Activated naive CD8-positive, alpha-beta T cell (primary cell): ENCODE measurements around the gene CCNT2.
A peak's percentile ranks its signal among the peaks of the same experiment; 100 is the strongest.
"Not testable (repeated sequence)": the region's sequence is repeated elsewhere in the genome, so short reads cannot be mapped to it uniquely, and the experiment has no call there.

Source experiments
- H3K27ac Mint-ChIP-seq: one replicate; pipeline ENCODE4 v1.8.0; 2021; ENCODE audit warnings: mixed read lengths
- H3K27me3 Mint-ChIP-seq: one replicate; pipeline ENCODE4 v1.8.0; 2021; ENCODE audit warnings: mixed read lengths
- H3K36me3 Mint-ChIP-seq: one replicate; pipeline ENCODE4 v1.8.0; 2021; ENCODE audit warnings: mixed read lengths
- H3K4me1 Mint-ChIP-seq: one replicate; pipeline ENCODE4 v1.8.0; 2021; ENCODE audit warnings: low read depth, mixed read lengths
- H3K4me3 Mint-ChIP-seq: one replicate; pipeline ENCODE4 v1.8.0; 2021; ENCODE audit warnings: mild to moderate bottlenecking, mixed read lengths
- H3K9me3 Mint-ChIP-seq: one replicate; pipeline ENCODE4 v1.8.0; 2021; ENCODE audit warnings: low read depth, mixed read lengths

The CCNT2 gene

GRCh38 chr2:134936691-134937090, 18.1 kb downstream of the CCNT2 start:
- H3K4me3 Mint-ChIP-seq, result no peak overlapping the region
- no peaks in the 10 kb centered on the region for H3K9me3 Mint-ChIP-seq
- H3K36me3 Mint-ChIP-seq, result peaks cover 6% of the 10 kb centered on the region
- no peaks in the 10 kb centered on the region for H3K27me3 Mint-ChIP-seq
- peaks cover 60% of the 10 kb centered on the region for H3K4me1 Mint-ChIP-seq
- H3K27ac Mint-ChIP-seq, result no peak overlapping the region

- no peak overlapping the region for H3K4me3 Mint-ChIP-seq
- no peak overlapping the region for H3K27ac Mint-ChIP-seq
- H3K9me3 Mint-ChIP-seq, result no peaks in the 10 kb centered on the region
- H3K4me1 Mint-ChIP-seq, result peaks cover 40% of the 10 kb centered on the region
- peaks cover 7% of the 10 kb centered on the region for H3K36me3 Mint-ChIP-seq
- H3K27me3 Mint-ChIP-seq, result no peaks in the 10 kb centered on the region
Observed at GRCh38 chr2:134943540-134943939, 24.9 kb downstream of the CCNT2 start.

GRCh38 chr2:134944975-134945374, 26.4 kb downstream of the CCNT2 start:
- H3K4me3 Mint-ChIP-seq, result no peak overlapping the region
- H3K9me3 Mint-ChIP-seq, result no peaks in the 10 kb centered on the region
- peaks cover 7% of the 10 kb centered on the region for H3K36me3 Mint-ChIP-seq
- H3K4me1 Mint-ChIP-seq, result peaks cover 45% of the 10 kb centered on the region
- peak overlapping the region; percentile 52 for H3K27ac Mint-ChIP-seq
- no peaks in the 10 kb centered on the region for H3K27me3 Mint-ChIP-seq

- peaks cover 7% of the 10 kb centered on the region for H3K36me3 Mint-ChIP-seq
- H3K4me3 Mint-ChIP-seq, result no peak overlapping the region
- H3K4me1 Mint-ChIP-seq, result peaks cover 50% of the 10 kb centered on the region
- peak overlapping the region; percentile 22 for H3K27ac Mint-ChIP-seq
- no peaks in the 10 kb centered on the region for H3K27me3 Mint-ChIP-seq
- H3K9me3 Mint-ChIP-seq, result no peaks in the 10 kb centered on the region
Observed at GRCh38 chr2:134946073-134946472, 27.5 kb downstream of the CCNT2 start.

- Mint-ChIP-seq H3K4me1 (peaks cover 34% of the 10 kb centered on the region), H3K27ac (peak overlapping the region; percentile 36), H3K36me3 (peaks cover 13% of the 10 kb centered on the region), H3K9me3 (no peaks in the 10 kb centered on the region), H3K4me3 (no peak overlapping the region), H3K27me3 (no peaks in the 10 kb centered on the region)
Observed at GRCh38 chr2:134949981-134950708, 31.5 kb downstream of the CCNT2 start.

- H3K4me1 Mint-ChIP-seq, result peaks cover 30% of the 10 kb centered on the region
- no peak overlapping the region for H3K27ac Mint-ChIP-seq
- H3K27me3 Mint-ChIP-seq, result no peaks in the 10 kb centered on the region
- H3K36me3 Mint-ChIP-seq, result peaks cover 12% of the 10 kb centered on the region
- no peak overlapping the region for H3K4me3 Mint-ChIP-seq
- H3K9me3 Mint-ChIP-seq, result no peaks in the 10 kb centered on the region
Observed at GRCh38 chr2:134950886-134951285, 32.3 kb downstream of the CCNT2 start.

GRCh38 chr2:134952608-134953007, 34.0 kb downstream of the CCNT2 start:
- Mint-ChIP-seq H3K4me3 (no peak overlapping the region), H3K9me3 (no peaks in the 10 kb centered on the region), H3K36me3 (peaks cover 7% of the 10 kb centered on the region), H3K27ac (no peak overlapping the region), H3K4me1 (peaks cover 23% of the 10 kb centered on the region), H3K27me3 (no peaks in the 10 kb centered on the region)

GRCh38 chr2:134954065-134954464, 35.4 kb downstream of the CCNT2 start:
- Mint-ChIP-seq H3K27ac (peak overlapping the region; percentile 58), H3K27me3 (no peaks in the 10 kb centered on the region), H3K4me3 (no peak overlapping the region), H3K36me3 (peaks cover 12% of the 10 kb centered on the region), H3K9me3 (no peaks in the 10 kb centered on the region), H3K4me1 (peaks cover 14% of the 10 kb centered on the region)

- H3K4me3 Mint-ChIP-seq, result no peak overlapping the region
- peaks cover 12% of the 10 kb centered on the region for H3K36me3 Mint-ChIP-seq
- H3K27me3 Mint-ChIP-seq, result no peaks in the 10 kb centered on the region
- H3K4me1 Mint-ChIP-seq, result peaks cover 3% of the 10 kb centered on the region
- H3K27ac Mint-ChIP-seq, result no peak overlapping the region
- no peaks in the 10 kb centered on the region for H3K9me3 Mint-ChIP-seq
Observed at GRCh38 chr2:134955744-134956143, 37.1 kb downstream of the CCNT2 start.

GRCh38 chr2:134957477-134957876, 38.9 kb downstream of the CCNT2 start:
- no peaks in the 10 kb centered on the region for H3K9me3 Mint-ChIP-seq
- H3K4me1 Mint-ChIP-seq, result peaks cover 2% of the 10 kb centered on the region
- peak overlapping the region; percentile 54 for H3K27ac Mint-ChIP-seq
- no peaks in the 10 kb centered on the region for H3K27me3 Mint-ChIP-seq
- H3K36me3 Mint-ChIP-seq, result peaks cover 13% of the 10 kb centered on the region
- no peak overlapping the region for H3K4me3 Mint-ChIP-seq

- not testable (repeated sequence) for H3K27me3 Mint-ChIP-seq, H3K9me3 Mint-ChIP-seq, H3K36me3 Mint-ChIP-seq, H3K4me1 Mint-ChIP-seq, H3K27ac Mint-ChIP-seq, H3K4me3 Mint-ChIP-seq
Observed at GRCh38 chr2:134967166-134967565, 48.5 kb downstream of the CCNT2 start.

GRCh38 chr2:134973241-134974138, 54.9 kb downstream of the CCNT2 start:
- Mint-ChIP-seq H3K4me1 (peaks cover 9% of the 10 kb centered on the region), H3K36me3 (peaks cover 20% of the 10 kb centered on the region), H3K27ac (no peak overlapping the region), H3K9me3 (peaks cover 21% of the 10 kb centered on the region), H3K4me3 (no peak overlapping the region), H3K27me3 (no peaks in the 10 kb centered on the region)

- H3K9me3 Mint-ChIP-seq, result peaks cover 16% of the 10 kb centered on the region
- peaks cover 20% of the 10 kb centered on the region for H3K36me3 Mint-ChIP-seq
- H3K27ac Mint-ChIP-seq, result no peak overlapping the region
- peaks cover 7% of the 10 kb centered on the region for H3K4me1 Mint-ChIP-seq
- H3K27me3 Mint-ChIP-seq, result no peaks in the 10 kb centered on the region
- no peak overlapping the region for H3K4me3 Mint-ChIP-seq
Observed at GRCh38 chr2:134975281-134976009, 56.8 kb downstream of the CCNT2 start.

GRCh38 chr2:134976074-134976702, 57.6 kb downstream of the CCNT2 start:
- H3K9me3 Mint-ChIP-seq, result peaks cover 16% of the 10 kb centered on the region
- no peak overlapping the region for H3K4me3 Mint-ChIP-seq
- no peaks in the 10 kb centered on the region for H3K27me3 Mint-ChIP-seq
- peaks cover 7% of the 10 kb centered on the region for H3K4me1 Mint-ChIP-seq
- H3K36me3 Mint-ChIP-seq, result peaks cover 20% of the 10 kb centered on the region
- H3K27ac Mint-ChIP-seq, result no peak overlapping the region
